BE2C (cell line): ENCODE measurements around the gene TMC4.

Experiments
- DNase-seq: peaks from one replicate; pipeline ENCODE4 v3.0.0-alpha.2; 2020
- H3K27me3 ChIP-seq: fragments of 250-450 bp; sonication (Bioruptor Pico); 2 replicates; pipeline ENCODE4 v1.5.1; 2020; ENCODE audit warnings: mild to moderate bottlenecking
- H3K36me3 ChIP-seq: fragments of 250-450 bp; sonication (Bioruptor Pico); 2 replicates; pipeline ENCODE4 v1.5.1; 2020; ENCODE audit warnings: mild to moderate bottlenecking
- H3K4me1 ChIP-seq: fragments of 250-450 bp; sonication (Bioruptor Pico); 2 replicates; pipeline ENCODE4 v1.5.1; 2020
- H3K4me3 ChIP-seq: 2 replicates; pipeline ENCODE4 v1.5.1; 2011; ENCODE audit warnings: low read depth, low read length
- H3K9me3 ChIP-seq: fragments of 250-450 bp; sonication (Bioruptor Pico); 2 replicates; pipeline ENCODE4 v1.5.1; 2020
- TF ChIP-seq, protein P1 (sequence below): IDR thresholded peaks from 2 replicates; pipeline ENCODE4 v1.5.1; 2012; ENCODE audit warnings: mild to moderate bottlenecking, low read depth, low read length

Gene TMC4

DNA sequence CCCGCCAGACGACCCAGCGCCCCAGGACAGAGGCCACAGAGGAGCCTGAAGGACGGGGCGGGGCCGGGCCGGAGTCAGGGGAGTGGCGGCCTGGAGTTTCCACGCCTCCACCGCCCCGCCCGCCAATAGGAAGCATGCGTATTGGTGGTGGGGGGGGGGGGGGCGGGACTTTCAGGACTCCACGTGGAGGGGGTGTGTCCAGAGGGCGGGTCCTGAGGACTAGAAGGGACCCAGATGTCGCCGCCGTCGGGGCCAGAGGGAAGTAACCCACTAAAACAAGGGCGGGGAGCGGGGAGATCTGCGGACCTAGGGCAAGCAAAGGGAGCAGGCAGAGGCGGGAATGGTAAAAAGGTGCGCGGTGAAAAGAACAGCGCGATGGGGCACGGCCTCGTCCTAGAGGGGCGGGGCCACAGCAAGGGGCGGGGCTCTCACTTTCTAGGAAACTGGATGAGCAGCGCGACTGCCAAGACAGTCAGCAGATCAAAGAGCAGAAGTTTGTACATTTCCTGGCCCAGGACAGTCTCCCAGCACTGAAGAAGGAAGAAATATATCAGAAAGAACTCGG lies 10.6 kb downstream of the TMC4 start:
- DNase-seq: peak; percentile 82

DNA sequence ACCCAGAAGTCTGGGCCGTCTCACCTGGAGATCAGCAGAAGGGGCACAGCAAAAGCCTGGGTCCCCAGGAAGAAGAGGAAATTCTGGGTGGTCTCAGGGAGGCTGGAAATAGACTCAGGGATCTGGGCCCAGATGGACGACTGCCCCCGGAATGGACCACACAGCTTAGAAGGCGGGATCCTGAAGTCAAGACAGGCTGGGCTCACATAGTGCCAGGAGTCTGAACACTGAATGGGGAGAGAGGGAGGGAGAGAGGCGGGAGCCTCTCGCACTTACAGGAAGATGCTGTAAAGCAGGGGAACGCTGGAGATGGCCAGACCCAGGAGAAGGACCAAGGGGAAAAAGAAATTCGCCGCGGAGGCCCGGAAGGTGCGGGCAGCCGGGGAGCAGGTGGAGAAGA lies 12.1 kb downstream of the TMC4 start:
- TF ChIP-seq, protein P1, sequence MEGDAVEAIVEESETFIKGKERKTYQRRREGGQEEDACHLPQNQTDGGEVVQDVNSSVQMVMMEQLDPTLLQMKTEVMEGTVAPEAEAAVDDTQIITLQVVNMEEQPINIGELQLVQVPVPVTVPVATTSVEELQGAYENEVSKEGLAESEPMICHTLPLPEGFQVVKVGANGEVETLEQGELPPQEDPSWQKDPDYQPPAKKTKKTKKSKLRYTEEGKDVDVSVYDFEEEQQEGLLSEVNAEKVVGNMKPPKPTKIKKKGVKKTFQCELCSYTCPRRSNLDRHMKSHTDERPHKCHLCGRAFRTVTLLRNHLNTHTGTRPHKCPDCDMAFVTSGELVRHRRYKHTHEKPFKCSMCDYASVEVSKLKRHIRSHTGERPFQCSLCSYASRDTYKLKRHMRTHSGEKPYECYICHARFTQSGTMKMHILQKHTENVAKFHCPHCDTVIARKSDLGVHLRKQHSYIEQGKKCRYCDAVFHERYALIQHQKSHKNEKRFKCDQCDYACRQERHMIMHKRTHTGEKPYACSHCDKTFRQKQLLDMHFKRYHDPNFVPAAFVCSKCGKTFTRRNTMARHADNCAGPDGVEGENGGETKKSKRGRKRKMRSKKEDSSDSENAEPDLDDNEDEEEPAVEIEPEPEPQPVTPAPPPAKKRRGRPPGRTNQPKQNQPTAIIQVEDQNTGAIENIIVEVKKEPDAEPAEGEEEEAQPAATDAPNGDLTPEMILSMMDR: no peak
- Histone ChIP-seq H3K9me3 (no peaks in the 10 kb centered on the region), H3K27me3 (no peaks in the 10 kb centered on the region), H3K4me3 (peak overlapping the region; percentile 86), H3K4me1 (no peaks in the 10 kb centered on the region), H3K36me3 (peaks cover 23% of the 10 kb centered on the region)
- DNase-seq: no peak

More for the DNA sequence above, 10.6 kb downstream of the TMC4 start:
- Histone ChIP-seq H3K9me3 (no peaks in the 10 kb centered on the region), H3K4me1 (no peaks in the 10 kb centered on the region), H3K4me3 (peak overlapping the region; percentile 29; the same call in 1 of the 2 replicates), H3K27me3 (no peaks in the 10 kb centered on the region), H3K36me3 (peaks cover 8% of the 10 kb centered on the region)
- TF ChIP-seq, protein P1: no peak

DNA sequence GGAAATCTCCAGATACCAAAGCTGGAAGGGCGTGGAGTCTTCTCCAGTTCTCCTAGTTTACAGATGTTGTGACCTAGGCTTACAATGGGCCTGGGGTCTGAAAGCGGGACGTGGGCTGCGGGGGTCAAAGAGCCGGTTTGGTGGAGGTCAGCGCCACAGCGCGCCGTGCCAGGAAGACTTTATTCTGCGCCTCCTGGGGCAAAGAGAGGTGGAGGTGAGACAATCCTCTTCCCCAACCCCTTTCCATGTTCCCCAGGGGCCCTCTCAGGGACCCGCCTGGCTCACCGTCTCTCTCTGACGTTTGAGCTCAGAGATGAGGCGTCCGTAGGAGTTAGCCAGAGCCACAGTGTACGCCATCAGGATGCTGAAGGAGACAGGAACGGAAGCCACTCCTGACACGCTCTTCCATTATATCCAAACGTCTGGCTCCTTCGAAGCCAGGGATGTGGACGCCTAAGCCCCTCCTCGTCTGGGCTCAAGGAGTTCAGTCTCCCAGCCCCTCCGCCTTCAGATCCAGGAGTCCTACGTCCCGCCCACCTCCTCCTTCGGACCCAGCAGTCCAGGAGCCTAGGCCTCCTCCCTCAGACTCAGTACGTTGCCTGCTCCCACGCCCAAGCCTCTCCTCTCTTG lies 12.7 kb downstream of the TMC4 start:
- Histone ChIP-seq H3K27me3 (no peaks in the 10 kb centered on the region), H3K36me3 (peaks cover 28% of the 10 kb centered on the region), H3K9me3 (no peaks in the 10 kb centered on the region), H3K4me1 (no peaks in the 10 kb centered on the region), H3K4me3 (peak overlapping the region; percentile 86)
- TF ChIP-seq, protein P1: no peak
- DNase-seq: no peak

DNA sequence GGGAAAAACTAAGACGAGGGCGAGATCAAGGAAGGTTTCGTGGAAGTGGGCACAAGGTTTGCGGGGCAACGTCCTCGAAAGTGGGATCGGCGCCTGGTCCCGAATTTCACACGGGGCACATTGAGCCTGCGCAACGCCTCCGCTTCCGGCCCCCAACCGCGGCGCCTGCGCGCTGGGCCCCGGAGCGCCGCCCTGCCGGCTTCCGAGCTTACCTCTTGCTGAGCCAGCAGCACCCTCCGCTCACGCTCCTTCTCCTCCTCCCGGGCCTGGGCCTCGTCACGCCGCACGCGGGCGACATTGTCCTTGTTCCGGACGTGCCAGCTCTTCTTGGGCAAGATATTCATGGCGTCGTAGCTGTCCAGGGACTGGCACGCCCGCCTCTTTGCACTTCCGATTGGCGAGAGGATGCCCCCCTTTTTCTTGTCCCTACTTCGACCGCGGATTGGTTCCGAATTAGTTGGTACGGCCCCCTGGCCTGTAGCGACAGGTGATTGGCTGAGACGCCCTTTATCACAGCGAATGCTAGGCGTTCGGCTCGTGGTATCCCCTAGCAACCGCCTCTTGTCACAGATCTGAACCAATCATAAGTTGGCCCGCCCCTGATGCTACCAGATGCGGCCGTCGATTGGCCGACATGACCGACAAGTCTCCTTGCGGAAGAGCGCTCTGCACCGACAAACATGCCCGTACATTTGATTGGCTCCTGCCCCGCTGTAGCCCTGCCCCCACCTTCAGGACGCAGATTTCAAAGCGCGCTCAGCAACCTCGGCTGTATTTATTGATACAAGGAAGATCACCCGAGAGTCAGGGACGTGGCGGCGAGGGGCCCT lies 13.4 kb downstream of the TMC4 start, which contains the start of gene LENG1:
TSS of gene LENG1 (minus strand) at position 370 of the 830 bp plus-strand sequence. CDS start at position 344, 26 bp downstream.
- H3K27me3 ChIP-seq: no peaks in the 10 kb centered on the region
- TF ChIP-seq, protein P1: peak; percentile 7; the same call in 1 of the 2 replicates
- DNase-seq: peak; percentile 99
- H3K9me3 ChIP-seq: no peaks in the 10 kb centered on the region
- H3K4me3 ChIP-seq: peak within 1 kb of the TSS; percentile 86
- H3K4me1 ChIP-seq: no peaks in the 10 kb centered on the region
- H3K36me3 ChIP-seq: peaks cover 36% of the 10 kb centered on the region

DNA sequence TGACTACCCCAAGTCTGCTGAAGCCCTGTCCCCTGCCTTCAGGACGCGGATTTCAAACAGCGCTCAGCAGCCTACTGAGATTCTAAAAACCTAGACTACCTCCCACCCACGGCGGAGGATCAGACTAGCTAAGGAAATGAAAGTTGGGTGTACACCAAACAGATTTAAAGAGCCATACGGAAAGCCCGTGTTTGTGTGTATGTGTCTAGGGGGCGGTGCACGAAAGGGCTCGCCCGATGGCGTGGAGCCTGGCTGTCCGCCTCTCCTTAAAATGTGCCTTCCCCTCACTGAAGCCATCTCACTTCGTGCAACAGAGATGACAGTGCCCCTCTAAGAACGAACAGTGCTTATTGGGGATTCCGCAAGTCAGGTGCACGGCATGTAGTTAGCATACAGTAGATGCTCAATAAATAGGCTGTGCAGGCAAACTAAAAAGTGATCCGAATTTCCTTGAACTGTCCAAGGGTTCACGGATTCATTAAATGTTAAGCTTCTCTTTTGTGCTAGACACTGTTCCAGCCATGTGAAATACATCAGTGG lies 14.1 kb downstream of the TMC4 start:
- Histone ChIP-seq H3K36me3 (peaks cover 41% of the 10 kb centered on the region), H3K27me3 (no peaks in the 10 kb centered on the region), H3K9me3 (no peaks in the 10 kb centered on the region), H3K4me1 (no peaks in the 10 kb centered on the region), H3K4me3 (peak overlapping the region; percentile 84)
- TF ChIP-seq, protein P1: no peak
- no peak for DNase-seq
